HG03457 (cell line): ENCODE measurements around the gene DGKA.
A peak's percentile ranks its signal among the peaks of the same experiment; 100 is the strongest.

Experiments
- ATAC-seq: cut with Tn5 transposase; IDR thresholded peaks from one replicate; pipeline ENCODE4 v1.9.1; 2021; ENCODE audit warnings: moderate number of reproducible peaks; ENCODE audit not compliant: unreplicated experiment

The DGKA gene

DNA sequence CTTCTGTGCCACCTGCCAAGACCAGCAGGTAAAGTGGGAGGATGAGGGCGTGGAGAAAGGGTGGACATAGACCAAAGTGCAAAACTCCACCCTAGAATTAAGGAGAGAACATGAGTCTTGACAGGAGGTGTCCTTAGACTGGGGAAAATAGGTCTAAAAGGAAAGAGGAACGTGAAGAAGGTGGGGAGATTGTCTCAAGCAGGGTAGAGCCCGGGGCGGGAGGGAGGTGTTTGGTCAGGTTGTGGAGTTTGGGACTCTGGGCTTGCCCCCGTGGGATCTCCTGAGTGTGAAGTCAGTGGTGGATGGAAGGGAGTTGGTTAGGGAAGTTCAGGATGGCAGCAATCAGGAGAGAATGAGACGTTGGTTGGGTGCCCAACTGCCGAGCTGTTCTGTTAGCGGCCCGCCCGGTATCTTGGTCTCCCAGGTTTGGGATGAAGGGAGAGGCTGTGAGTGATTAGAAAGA is 386 bp downstream of the DGKA start:
- no peak for ATAC-seq

DNA sequence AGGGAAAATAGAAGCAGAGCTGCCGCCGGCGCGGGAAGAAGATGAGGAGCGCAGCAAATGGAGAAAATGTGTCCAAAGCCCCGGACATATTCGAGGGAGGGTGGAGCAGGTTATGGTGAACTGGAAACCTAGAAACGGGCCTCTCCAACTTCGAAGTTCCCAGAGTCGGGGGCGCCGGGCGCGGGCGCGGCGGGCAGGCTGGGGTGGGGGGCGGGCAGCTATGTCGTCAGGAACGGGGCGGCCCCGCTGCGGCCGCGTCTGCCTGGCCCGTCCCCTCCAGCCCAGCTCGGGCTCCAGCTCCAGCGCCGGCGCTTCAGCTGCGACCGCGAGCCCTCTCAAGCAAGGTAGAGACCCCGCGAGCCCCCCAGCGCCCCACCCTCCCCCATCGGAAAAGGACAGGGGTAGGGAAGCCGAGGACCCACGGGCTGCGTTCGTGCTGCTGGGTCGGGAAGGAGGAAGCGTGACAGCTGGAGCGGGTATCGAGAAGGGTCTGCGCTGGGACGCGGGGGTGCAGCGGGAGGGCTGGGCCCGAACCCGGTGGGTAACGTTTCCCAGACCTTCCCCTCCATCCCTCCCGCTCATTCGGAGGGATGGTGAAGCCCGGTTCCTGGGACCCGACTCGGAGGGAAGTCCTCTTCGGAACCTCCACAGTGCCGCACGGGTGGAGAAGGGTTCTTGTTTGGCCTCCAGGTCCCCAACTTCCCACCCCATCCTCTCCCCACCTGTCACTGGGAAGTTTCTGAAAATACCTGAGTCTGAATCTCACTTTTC is 1.0 kb downstream of the DGKA start:
- no peak for ATAC-seq

DNA sequence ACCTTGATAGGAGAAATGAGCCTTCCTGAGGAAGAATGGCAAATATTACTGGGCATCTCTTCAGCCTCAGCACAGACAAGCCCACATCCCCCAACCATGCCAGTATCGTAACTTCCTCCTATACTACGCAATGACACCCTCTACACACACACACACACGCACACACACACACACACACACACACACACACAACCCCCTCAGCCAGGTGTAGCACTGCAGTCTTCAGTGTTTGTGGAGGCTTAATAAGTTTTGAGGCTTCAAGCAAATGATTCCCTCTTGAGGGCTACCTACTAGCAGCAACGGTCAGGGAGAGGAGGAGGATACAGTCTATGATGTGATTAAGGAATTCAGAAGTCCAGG is 1.6 kb downstream of the DGKA start:
- no peak for ATAC-seq

DNA sequence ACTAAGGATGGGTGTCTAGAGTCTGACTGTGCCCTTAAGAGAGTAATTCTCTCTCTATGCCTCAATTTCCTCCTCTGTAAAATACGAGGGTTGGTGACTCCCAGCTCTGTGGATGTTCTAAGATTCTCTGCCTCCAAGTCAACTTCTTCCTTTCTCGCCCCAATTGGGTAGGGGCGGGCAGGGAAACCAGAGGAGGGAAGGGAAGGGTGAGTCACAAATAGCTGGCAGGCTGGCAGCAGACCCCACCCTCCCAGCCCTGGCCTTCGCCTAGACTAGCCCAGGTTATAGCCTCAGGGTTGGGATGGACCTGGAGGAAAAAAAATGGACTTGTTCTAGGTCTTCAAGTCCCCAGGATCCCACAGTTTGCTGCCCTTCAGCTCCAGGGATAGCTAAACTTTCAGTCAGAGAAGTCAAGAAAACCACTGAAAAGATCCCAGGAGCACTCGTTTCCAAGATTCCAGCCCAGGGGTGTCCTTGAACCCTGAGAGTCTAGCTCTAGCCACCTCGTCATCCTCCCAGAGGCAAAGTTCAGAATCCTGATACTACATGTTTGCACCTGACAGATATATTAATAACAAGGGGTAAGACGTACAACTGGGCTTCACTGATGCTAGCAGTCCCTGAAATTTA is 2.3 kb downstream of the DGKA start:
- no peak for ATAC-seq

DNA sequence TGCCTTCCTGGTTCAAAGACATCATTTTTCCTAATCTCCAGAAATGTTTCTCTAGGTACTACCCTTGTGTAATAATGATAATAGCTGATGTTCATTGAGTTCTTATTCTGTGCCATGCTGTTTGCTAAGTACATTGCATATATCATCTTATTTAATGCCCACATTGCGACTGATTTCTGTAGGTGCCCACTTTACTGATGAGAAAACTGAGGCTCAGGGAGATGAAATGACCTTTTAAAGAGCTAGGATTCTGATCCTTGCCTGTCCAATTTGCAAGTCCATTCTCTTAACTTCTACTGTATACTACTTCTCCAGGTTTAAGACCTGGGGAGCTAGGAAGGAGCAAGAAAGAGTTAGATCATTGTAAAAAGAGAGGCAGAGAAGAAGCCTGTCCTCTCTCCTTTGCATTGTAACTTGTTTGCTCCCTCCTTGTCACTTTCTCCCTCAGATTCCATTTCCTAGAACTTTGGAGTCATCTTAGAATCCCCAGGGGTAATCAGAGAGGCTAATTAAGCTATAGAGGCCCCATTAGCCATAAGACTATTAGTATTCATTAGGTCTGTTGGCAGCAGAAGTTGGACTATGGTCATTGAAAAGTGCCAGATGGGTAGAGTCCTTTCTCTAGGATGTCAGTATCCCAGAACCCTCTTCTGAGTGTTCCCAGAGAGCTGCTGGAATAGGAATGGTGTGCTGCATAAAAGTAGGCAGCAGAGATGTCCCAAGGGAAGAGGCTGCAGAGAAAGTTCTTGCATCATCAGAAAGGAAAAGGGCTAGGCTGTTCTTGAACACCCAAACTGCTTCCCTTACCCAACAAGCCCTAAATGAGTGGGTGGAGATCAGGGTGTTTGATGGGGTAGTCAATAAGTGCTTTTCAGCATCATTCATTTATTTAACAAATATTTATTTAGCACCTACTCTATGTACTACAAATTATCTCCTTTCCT is 3.1 kb downstream of the DGKA start:
- no peak for ATAC-seq

DNA sequence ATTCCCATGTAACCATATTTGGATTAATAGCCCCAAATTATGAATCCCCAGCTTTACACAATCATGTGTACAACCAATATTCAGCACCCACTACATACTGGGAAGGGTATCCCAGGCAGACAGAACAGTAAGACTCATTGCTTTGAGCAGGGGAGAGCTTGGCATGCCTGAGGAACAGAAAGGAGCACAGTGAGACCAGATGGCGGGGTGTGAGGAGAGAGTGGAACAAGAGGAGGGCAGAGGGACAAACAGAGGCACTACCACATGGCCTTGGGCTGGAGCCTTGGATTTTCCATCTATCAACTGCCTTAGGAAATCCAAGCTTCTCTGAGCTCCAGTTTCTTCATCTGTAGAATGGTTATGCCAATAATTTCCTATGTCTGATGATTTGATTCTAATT is 3.8 kb downstream of the DGKA start:
- no peak for ATAC-seq

DNA sequence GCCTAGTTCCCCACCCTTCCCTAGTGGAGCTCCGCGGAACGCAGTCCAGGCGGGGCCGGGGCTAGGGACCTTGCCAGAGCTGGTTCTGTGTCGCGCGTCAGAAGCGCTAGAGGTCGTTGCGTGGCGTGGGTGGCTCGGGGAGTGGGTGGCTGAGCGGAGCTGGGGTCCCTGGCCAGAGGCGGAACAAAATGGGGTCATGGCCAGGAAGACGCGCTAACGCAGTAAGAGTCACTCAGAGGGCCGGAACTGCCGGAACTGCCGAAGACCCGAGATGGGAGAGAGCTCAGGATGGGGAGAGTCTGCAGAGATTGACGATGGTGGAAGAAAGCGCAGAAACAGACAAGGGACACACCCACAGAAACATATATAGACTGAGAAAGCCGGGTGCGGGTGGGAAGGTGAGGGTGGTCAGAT is 4.8 kb downstream of the DGKA start:
- no peak for ATAC-seq

DNA sequence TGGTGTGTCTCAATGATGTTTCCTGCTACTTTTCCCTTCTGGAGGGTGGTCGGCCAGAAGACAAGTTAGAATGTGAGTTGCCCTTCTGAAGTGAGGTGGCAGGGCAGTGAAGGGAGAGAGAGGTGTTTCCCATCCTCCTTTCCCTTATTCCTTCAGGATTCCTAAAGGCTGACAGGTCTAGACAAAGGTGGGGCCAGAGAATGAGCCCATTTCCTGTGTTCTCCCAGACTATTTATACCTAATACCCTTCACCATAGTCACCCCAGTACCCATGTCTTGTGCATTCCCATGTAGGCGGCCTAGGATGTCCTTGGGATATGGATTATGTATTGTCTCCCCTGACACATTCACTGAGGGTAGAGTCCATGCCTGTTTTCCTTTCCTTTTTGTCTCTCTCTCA is 7.0 kb downstream of the DGKA start:
- no peak for ATAC-seq

DNA sequence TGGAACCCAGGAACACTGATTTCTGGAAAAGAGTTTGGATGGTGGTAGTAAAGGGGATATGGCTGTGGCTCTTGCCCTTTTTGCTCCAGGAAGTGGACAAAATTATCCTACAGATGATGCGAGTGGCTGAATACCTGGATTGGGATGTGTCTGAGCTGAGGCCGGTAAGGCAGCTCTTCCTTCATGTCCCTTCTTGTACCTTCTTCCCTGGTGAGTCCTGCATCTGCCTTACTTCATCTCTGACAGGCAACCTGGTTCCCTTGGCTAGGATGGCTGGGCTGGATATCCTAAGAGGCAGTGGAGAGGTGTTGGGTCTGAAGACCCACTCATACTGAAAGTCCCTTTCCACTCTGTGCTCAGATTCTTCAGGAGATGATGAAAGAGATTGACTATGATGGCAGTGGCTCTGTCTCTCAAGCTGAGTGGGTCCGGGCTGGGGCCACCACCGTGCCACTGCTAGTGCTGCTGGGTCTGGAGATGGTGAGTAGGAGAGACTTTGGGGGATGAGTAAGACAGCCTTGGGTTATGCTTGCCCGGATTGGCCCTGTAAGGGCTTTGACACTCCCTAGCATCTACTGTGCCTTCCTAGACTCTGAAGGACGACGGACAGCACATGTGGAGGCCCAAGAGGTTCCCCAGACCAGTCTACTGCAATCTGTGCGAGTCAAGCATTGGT is 8.0 kb downstream of the DGKA start:
- ATAC-seq, result no peak

DNA sequence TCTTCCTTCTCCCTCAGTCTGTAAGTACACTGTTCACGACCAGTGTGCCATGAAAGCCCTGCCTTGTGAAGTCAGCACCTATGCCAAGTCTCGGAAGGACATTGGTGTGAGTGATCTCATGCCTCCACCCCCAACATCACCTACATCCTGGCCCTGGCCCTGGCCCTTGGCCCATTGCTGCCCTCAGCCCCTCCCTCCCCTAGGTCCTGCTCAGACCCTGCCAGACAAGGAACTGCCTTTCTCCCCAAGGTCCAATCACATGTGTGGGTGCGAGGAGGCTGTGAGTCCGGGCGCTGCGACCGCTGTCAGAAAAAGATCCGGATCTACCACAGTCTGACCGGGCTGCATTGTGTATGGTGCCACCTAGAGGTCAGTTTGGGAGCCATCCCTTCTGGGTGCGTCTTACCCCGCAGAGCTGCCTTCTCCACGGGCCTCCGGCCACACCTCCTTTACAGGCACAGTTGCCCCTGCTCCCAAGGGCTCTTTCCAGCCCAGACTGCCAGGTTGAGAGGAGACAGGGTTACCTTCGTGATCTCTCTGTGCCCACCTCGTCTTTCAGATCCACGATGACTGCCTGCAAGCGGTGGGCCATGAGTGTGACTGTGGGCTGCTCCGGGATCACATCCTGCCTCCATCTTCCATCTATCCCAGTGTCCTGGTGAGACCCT is 9.2 kb downstream of the DGKA start:
- ATAC-seq, result peak; percentile 86

DNA sequence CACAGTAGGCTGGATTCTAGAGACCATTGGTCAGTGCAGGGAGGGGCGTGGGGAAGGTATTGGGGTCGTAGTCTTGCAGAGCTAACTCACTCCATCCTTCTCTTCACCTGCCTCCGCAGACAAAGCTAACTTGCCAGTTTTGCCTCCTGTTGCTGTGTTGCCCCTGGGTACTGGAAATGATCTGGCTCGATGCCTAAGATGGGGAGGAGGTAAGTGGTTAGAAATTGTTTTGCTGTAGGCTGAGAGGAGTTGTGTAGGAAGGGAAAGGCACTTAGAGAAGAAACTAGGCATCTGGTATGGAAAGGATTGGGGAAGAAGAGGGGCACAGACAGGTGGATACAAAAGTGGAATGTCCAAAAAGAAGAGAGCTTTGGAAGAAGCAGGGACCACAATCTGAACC is 11.1 kb downstream of the DGKA start:
- no peak for ATAC-seq

DNA sequence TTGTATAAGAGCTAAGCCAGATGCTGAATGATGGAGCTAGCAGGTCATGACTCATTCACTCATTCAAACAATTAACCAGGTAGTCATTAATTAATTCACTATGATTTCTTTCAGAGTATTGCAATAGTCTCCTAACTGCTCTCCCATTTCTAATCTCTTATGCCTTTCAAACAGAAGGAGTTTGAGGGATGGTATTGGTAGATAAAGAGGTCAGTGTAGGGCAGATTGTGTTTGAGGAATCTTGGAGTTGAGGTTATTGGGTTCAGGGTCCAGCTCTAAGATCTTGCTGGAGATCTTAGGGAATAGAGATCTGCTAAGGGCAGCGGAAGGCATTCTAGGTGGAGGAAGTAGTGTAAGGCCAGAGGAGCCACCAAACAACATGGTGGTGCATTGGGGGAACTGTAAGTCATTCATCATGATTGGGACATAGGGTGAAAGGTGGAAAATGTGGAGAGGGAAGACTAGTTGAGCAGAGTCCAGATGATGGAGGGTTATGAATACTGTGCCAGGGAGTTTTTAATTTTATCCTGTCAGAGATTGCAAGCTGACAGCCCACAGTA is 11.7 kb downstream of the DGKA start:
- ATAC-seq, result no peak

DNA sequence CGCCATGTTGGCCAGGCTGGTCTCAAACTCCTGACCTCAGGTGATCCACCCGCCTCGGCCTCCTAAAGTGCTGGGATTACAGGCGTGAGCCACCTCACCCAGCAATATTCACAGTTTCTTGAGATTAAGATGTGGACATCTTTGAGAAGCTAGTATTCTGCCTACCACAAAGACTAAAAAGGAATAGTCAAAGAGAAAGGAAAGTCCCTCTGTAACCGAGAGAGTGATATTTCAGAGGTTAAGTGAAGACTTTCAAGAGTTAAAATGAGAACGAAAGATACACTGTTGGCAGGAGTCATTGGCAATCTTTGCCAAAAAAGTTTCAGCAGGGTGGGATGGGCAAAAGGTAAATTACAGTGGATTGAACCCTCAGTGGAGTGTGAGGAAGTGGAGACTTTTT is 15.6 kb downstream of the DGKA start:
- no peak for ATAC-seq

DNA sequence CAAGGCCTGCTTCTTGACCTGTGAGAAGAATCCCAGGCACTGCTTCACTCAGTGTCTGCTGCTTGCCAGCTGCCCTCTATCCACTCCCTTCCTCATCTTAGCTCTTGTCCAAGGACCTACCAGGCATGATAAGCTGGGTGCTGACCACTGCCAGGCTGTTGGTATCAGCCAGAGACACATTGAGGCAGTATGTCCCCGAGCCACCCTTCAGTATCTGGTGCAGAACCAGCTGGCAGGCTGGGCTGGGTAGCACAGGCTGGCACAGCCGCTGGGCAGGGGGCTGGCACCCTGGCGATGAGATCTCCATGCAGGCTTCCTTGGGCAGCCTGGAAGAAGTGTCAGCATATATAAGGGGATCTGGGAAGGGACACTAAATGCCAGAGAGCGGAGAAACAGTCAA is 24.4 kb downstream of the DGKA start:
- no peak for ATAC-seq

DNA sequence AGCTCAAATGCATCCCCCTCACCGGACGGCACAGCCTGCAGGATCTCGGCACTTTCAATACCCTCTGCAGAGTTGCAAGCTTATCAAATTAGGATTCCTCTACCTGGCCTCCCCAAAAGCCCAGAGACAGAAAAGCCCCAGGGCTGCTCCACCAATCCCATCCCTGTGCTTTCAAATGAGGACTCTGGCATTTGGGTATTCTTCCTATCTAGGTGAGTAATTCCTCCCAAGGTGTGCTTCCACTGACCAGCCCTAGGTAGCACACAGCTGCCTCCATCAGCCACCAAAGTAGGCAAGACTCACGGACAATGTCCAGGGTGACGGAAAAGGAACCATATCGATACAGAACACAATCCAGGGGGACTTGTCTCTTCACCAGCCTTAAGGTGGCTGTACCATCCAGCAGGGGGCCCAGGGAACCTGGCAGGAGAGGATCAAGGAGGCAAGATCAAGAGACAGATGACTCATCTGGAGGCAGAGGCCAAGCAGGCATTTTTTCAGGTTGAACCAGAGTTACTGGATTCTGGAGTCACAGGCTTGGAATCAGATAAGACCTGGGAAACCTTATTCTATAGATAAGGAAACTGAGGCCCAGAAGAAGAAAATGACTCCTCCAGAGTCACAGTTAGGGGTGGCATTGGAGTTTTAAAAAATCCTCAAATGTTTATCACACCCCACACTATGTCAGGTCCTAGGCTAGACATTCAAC is 25.0 kb downstream of the DGKA start:
- no peak for ATAC-seq

DNA sequence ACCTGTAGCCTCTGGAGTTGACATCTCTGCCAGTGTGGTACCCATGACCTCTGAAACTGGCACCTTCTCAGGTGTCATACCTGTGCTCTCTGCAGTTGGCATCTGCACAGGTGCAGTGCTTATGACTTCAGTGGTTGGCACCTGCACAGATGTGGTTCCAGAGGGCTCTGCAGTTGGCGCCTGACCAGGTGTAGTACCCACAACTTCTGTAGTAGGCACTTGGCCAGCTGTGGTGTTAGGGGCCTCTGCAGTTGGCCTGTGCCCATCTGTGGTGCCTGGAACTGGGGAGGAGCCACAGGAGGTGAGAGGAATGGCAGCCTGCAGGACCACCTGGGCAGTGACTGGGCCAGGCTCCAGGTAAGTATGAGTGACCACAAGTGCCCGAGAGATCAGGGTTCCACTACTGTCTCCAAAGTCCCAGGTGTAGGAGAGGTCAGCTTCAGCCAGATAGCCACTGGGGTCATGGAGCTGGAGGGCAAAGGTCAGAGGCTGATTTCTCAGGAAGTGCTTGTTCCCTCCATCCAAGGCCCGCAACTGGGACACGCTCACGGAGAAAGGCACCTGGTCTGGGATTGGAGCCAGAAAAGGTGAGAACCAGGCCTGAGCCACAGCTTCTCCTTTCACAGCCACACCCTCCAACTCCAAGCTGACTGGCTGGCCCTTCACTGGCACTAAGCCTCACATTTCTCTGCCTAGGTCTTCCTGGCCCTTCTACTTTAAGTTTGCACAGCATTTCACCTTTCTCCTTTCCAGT is 26.3 kb downstream of the DGKA start:
- ATAC-seq, result no peak

DNA sequence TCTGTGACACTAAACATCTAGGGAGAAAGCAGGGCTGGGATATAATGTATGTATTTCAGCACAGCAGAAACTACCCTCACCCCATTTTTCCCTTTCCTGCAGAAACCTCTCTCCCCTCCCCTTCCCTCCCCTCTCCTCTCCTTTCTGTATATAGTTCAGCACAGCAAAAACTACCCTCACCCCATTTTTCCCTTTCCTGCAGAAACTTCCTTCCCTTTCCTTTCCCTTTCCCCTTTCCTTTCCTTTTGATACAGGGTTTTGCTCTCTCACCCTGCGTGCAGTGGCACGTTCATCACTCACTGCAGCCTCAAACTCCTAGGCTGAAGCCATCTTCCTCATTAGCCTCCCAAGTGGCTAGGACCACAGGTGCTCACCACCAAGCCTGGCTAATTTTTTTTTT is 32.8 kb downstream of the DGKA start:
- no peak for ATAC-seq

DNA sequence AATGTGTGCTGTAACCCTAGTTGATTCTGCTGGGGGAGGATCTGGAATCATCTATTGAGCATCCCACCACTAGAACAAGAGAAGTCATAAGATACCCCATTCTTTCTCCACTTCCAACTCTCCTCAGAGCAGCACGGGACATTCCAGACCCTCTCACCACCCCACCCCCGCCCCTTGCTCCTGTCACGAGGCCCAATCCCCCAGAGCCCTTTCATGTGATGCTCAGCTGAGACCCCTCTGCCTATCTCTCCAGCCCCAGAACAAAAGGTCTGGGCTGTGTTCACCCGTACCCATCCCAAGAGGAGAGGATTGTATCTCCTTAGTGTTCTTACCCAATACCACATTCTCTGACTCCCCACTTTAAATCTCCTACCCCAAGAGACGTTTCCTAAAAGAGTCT is 34.3 kb downstream of the DGKA start:
- no peak for ATAC-seq

DNA sequence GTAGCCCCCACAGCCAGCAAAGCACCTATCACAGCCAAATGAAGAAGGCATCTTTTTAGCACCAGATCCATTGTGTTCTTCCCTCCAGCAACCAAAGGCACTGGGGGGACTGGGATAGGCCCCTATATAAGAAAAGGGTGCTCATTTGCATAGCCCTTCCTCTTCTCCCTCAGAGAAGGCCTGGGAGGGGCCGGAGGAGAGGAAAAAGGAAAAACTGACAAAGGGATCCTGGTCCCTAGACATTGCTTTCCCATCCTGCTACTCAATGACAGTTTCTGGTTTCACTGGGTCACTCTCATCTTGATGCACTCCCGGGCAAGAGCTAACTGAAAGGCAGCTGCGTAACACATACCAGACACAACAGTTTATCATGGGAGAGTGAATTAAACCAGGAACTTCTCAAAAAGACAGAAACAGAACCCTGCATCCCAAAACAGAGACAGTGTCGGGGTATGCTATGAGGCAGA is 35.0 kb downstream of the DGKA start, which contains the start of gene PMEL:
PMEL (minus strand) TSS at position 102 of the 467 bp plus-strand sequence; CDS start at position 71, 31 bp downstream.
- ATAC-seq, result no peak
